ENCODE data around the gene SMG6.

SMG6 gene

DNA sequence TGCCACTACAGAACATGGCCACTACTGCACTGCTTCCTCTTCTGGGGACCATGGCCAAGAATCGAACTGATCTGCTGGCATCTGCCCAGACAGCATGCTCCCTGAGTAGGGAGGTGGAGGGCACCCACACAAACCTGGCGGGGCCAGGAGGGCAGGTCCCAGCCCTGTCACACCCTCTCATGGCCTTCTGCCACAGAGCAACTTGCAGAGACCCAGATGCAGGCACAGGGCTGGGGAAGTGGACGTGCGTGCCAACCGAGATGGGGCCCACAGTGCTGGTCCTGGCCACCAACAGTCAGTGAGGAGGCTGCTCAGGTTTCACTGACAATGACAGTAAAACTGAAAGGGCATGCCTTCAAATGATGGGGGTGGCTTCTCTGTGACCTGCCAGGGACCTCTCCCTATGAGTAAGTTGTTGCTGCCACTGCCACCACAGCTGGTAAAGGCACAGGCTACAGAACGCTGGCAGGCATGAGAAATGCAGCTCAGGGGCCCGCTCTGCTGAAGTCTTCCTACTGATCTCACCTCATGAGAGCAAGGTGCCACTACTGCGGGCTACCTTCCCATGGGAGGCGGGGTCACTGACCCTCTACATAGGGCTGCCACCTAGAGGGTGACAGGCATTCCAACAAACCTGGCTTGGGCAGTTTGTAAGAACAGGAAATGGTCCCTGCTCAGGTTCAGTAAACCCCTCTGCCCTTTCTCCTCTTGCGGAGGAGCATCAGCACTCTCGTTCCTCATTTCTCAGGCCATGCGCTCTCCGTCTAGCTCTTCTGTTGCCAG lies 233.2 kb downstream of the SMG6 start:
- no peak for DNase-seq

GRCh38 chr17:2068519-2069051 lies 235.0 kb downstream of the SMG6 start:
- no peak for DNase-seq

DNA sequence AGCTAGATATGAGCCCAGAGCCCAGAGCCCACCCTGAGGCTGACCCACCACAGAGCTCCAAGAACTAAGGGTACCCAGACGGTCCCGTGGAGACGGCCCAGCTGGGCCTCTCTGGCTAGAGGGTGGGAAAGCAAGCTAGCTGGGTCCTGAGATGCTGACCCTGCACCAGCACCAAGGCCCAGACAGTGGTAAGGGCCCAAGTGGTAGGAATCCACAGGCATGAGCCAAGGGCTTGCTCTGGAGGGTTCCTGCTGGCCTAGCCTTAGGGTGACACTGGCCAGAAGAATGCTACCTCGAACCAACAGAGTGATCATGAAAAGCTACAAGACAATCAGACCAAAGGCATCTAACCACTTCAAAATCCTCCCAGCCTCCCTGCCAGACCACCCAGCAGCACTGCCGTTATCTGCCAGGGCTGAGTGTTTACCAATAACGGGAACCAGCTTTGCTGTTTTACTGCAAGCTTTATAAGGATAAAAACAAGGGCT lies 235.5 kb downstream of the SMG6 start:
- no peak for DNase-seq

DNA sequence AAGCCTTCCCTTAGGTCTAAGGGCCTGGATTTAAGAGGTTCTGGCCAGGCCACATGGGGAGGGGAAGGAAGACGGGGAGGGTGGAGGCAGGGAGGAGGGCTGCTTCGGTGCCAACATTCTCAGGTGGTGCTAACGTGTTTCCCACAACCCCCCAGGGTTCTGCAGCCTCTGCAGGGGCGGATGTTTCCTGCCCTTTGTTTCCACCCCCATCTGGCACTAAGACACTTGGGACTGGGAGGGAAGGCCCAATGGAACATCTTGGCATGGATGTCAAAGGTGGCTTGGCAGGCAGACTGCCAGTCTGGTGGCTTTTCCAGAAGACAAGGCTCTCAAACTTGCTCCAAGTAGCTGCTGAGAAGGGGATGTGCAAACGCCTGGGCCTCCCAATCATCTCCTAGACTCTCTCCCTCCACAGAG lies 236.0 kb downstream of the SMG6 start:
- DNase-seq = no peak

- no peak for DNase-seq
These were observed 236.5 kb downstream of the SMG6 start for GRCh38 chr17:2067048-2067561.

DNA sequence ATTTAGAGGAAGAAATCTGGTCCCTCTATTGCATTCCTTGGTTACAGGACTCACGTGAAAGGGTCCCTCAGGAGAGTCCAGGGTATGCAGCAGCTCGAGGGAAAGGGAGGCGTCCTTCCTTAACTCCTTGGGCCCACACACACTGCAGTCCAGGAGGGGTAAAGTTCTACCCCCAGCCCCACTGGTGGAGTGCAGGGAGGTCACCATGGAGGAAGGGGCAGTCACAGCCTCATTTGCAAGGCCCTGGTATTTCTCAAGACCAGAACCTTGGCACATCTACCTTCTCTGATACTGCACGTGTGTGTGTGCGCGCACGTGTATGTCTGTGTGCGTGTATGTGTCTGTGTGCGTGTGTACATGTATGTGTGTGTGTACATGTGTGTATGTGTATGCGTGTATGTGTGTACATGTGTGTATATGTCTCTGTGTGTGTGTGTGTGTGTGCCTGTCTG lies 237.6 kb downstream of the SMG6 start:
- DNase-seq = no peak

DNA sequence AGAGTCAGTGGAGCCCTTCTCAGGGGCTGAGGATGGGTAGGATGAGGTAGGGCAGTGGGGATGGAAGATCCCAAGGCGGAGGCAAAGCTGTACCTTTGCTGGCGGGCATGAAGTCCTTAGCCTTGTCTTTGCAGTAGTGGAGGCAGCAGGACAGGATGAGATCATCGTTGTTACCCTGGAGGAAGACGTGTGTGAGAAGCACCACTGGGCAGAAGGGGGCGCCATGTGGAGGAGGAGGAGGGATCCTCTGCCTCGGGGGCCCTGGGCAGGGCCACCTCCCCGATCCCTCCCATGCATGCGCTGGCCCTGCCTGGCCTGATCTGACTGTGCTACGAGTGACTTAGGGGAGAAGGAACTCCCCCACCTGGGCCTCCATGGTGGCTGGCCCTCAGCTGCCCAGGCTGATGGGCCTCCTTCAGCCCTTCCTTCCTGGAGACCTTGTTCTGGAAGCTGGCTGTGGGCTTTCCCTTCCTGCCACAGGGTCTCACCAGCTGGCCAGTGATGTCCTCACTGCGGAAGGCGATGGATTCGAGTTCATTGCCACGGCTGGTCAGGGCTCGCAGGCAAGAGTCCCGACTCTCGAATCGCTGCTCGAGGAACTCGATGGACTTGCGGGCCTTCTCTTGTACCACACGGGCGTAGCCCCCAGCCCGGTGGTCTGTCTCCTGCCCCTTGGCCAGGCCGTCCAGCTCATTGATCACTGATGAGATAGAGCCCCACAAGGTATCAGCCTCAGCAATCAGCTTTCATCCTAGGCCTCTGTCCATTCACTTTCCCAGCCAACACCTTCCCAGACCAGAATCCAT lies 238.4 kb downstream of the SMG6 start:
- no peak for DNase-seq

DNA sequence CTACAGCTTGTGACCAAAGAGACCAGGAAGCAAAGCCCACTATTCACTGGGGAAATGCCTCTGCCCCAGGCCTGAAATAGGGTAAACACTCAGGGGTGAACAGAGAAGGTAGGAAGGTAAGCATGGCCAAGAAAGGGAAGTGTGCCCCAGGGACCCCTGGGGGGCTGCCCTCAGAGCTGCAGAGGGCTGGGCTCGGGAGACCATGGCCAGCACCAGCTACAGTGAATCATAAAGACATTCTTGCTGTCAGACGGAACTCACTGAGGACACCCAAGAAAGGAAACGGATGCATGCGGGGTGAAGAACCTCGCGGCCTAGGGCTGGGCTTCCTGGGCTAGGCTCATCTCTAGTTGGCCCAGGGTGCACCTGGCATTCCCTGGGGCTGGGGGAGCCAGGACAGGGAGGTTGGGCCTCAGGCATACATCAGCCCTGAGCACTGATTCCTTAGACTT lies 239.0 kb downstream of the SMG6 start:
- DNase-seq = no peak

- DNase-seq = no peak
These were observed 239.5 kb downstream of the SMG6 start for GRCh38 chr17:2064147-2064489.

GRCh38 chr17:2063261-2064146 lies 240.1 kb downstream of the SMG6 start:
- DNase-seq = no peak

- no peak for DNase-seq
These were observed 240.9 kb downstream of the SMG6 start for GRCh38 chr17:2062571-2063183.

DNA sequence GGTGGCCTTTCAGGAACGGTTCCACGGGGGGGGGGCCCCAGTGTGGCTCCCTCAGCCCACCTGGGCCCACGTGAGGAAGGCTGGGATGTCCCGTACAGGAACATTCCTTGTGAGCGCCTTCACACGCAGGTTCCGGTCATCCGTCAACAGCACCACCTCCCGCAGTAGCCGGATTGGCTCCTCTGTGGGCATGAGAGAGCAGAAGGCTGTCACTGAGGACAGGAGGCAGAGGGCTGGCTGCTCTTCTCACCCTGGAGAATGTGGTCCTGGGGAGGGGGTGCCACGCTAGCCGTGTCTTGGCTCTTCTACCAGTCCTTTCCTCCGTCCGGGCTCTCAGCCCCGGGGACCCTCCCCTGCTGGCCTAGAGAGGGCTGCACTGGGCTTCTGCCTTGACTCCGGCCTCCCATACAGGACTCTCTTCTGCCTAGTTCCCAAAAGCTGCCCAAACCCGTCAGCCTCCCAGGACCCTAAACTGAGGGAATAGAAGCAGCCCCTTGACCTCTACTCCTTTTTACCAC lies 242.1 kb downstream of the SMG6 start:
- DNase-seq = no peak

DNA sequence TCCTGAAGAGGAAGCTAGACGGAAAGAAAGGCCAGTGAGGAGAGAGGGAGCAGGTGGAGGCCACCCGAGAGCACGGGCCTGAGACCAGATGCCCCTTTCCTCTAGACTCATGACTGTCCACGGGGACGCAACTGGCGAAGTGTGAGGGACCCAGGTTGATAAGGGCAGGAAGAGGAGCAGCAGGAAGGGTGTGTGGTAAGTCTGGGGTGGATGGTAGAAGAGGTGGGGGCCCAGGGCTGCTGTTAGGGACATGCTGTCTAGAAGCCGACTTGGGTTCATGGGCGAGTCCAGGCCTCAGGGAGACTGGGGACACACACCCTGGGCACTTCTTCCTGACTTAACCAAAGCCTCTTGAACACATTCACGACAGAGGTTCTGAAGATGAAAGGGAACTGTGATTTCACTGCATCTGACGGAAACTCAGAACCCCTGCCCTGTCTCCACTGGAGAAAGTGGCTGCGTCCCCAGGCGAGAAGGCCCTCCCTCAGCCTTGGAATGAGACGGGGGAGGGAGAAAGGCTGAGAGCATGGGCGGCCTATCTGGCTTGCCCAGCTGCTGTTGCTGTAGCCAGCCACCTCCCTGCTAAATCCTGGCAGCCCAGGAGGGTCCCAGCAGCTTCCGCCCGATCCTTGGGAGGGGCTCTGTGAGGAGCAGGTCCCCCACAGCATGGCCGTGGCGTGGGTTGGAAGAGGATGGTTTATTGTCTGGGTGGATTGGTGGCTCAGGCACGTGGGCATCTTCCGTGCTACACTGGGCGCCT lies 242.7 kb downstream of the SMG6 start:
- no peak for DNase-seq

- no peak for DNase-seq
These were observed 243.3 kb downstream of the SMG6 start for GRCh38 chr17:2060385-2060658.

GRCh38 chr17:2059547-2060384 lies 243.8 kb downstream of the SMG6 start:
- DNase-seq = no peak

GRCh38 chr17:2058586-2059546 lies 244.7 kb downstream of the SMG6 start:
- peak; percentile 52 for DNase-seq

DNA sequence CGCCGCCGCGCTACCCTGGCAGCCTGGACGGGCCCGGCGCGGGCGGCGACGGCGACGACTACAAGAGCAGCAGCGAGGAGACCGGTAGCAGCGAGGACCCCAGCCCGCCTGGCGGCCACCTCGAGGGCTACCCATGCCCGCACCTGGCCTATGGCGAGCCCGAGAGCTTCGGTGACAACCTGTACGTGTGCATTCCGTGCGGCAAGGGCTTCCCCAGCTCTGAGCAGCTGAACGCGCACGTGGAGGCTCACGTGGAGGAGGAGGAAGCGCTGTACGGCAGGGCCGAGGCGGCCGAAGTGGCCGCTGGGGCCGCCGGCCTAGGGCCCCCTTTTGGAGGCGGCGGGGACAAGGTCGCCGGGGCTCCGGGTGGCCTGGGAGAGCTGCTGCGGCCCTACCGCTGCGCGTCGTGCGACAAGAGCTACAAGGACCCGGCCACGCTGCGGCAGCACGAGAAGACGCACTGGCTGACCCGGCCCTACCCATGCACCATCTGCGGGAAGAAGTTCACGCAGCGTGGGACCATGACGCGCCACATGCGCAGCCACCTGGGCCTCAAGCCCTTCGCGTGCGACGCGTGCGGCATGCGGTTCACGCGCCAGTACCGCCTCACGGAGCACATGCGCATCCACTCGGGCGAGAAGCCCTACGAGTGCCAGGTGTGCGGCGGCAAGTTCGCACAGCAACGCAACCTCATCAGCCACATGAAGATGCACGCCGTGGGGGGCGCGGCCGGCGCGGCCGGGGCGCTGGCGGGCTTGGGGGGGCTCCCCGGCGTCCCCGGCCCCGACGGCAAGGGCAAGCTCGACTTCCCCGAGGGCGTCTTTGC lies 245.6 kb downstream of the SMG6 start:
- DNase-seq = no peak

GRCh38 chr17:2057175-2057759 lies 246.3 kb downstream of the SMG6 start:
- no peak for DNase-seq
